HG02870 (cell line): ENCODE data around the gene C11orf86.

Experiments used
- ATAC-seq: cut with Tn5 transposase; IDR thresholded peaks from one replicate; pipeline ENCODE4 v1.9.1; 2021; ENCODE audit warnings: mild to moderate bottlenecking, moderate library complexity; ENCODE audit not compliant: unreplicated experiment

Gene C11orf86

GRCh38 chr11:66966351-66966750, 8.8 kb upstream of the C11orf86 start:
- no peak for ATAC-seq

- ATAC-seq: no peak
These were observed 7.3 kb upstream of the C11orf86 start for GRCh38 chr11:66967670-66968425.

GRCh38 chr11:66969584-66970225, 5.4 kb upstream of the C11orf86 start:
- no peak for ATAC-seq

- ATAC-seq: no peak
These were observed 4.7 kb upstream of the C11orf86 start for GRCh38 chr11:66970371-66970806.

- ATAC-seq: no peak
These were observed 4.2 kb upstream of the C11orf86 start for GRCh38 chr11:66970807-66971442.

GRCh38 chr11:66971488-66971887, 3.6 kb upstream of the C11orf86 start:
- ATAC-seq: no peak

- no peak for ATAC-seq
These were observed 1.0 kb upstream of the C11orf86 start for GRCh38 chr11:66973956-66974580.

- no peak for ATAC-seq
These were observed 412 bp downstream of the C11orf86 start for GRCh38 chr11:66975405-66976027.

- no peak for ATAC-seq
These were observed 944 bp downstream of the C11orf86 start for GRCh38 chr11:66976028-66976467.

GRCh38 chr11:66976925-66977324, 1.8 kb downstream of the C11orf86 start:
- no peak for ATAC-seq

GRCh38 chr11:66978229-66978628, 3.1 kb downstream of the C11orf86 start:
- no peak for ATAC-seq

- no peak for ATAC-seq
These were observed 3.6 kb downstream of the C11orf86 start for GRCh38 chr11:66978717-66979116.

- no peak for ATAC-seq
These were observed 4.4 kb downstream of the C11orf86 start for GRCh38 chr11:66979336-66979980.

- ATAC-seq: no peak
These were observed 7.0 kb downstream of the C11orf86 start for GRCh38 chr11:66981976-66982578.

GRCh38 chr11:66983275-66983924, 8.3 kb downstream of the C11orf86 start:
- no peak for ATAC-seq

- no peak for ATAC-seq
These were observed 10.5 kb downstream of the C11orf86 start for GRCh38 chr11:66985508-66986177.

GRCh38 chr11:66986178-66986545, 11.1 kb downstream of the C11orf86 start:
- no peak for ATAC-seq

GRCh38 chr11:66987158-66987620, 12.1 kb downstream of the C11orf86 start:
- no peak for ATAC-seq
